ENCODE measurements around the gene PIK3CD.
"Not testable (repeated sequence)": the region's sequence is repeated elsewhere in the genome, so short reads cannot be mapped to it uniquely, and the experiment has no call there.

The PIK3CD gene

GRCh38 chr1:9653210-9653490 lies 1.6 kb downstream of the PIK3CD start:
- in situ Hi-C loops (cut with MboI; ENCODE audit: low sequenced_read_pairs), result no loop called here

- in situ Hi-C loops (cut with MboI; ENCODE audit: low sequenced_read_pairs), result no loop called here
Observed at GRCh38 chr1:9653491-9654050, 2.0 kb downstream of the PIK3CD start.

DNA sequence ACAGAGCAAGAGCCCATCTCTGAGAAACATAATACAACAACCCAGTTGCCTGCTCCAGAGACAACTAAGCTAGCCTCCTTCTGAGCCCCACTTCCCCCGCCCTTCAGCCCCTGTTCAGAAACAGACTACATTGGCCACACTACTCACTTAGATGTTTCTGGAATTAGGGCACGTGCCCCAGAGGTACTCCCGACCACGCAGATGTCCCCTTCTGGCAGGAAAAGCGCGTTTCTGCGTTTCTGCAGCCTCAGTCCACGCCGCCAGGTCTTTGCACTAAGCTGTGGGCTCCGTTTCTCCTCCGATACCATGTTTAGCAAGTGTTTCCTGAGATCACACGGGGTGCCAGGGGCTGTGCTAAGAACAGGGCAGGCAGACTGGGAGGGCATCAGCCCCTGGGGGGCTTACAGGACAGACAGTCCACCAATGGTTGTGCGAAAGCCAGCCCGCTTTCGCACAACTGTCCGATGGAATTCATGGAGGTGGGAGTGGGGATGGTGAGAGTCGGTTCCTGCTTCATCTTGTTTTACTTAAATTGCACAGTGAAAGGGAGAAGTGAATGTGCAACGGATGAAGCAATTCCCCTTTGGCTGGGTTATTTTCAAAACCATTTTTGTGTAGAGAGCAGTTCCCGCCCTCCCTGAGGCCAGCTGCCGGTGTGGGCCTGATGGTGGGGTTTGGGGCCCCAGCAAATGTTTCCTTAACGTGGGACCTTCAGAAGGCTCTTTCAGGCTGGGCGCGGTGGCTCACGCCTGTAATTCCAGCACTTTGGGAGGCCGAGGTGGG lies 2.7 kb downstream of the PIK3CD start:
- in situ Hi-C loops (cut with MboI; ENCODE audit: low sequenced_read_pairs), result no loop called here

- in situ Hi-C loops (cut with MboI; ENCODE audit: low sequenced_read_pairs), result no loop called here
Observed at GRCh38 chr1:9654834-9655723, 3.5 kb downstream of the PIK3CD start.

DNA sequence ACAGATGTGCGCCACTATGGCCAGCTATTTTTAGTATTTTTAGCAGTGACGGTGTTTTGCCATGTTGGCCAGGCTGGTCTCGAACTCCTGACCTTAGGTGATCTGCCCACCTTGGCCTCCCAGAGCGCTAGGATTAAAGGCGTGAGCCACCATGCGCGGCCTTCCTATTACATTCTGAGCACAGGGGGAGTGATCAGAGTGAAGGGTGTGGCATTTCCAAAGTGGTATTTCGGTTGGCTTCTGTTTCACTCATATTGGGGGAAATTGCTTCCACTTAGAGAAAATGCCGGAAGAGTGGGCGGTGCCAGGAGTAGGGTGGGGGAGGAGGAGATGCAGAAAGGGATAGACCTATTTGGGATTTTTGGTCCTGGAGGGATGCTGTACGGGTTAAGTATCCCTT lies 4.3 kb downstream of the PIK3CD start:
- in situ Hi-C loops (cut with MboI; ENCODE audit: low sequenced_read_pairs), result no loop called here

GRCh38 chr1:9657521-9658032 lies 6.0 kb downstream of the PIK3CD start:
- in situ Hi-C loops (cut with MboI; ENCODE audit: low sequenced_read_pairs), result no loop called here

DNA sequence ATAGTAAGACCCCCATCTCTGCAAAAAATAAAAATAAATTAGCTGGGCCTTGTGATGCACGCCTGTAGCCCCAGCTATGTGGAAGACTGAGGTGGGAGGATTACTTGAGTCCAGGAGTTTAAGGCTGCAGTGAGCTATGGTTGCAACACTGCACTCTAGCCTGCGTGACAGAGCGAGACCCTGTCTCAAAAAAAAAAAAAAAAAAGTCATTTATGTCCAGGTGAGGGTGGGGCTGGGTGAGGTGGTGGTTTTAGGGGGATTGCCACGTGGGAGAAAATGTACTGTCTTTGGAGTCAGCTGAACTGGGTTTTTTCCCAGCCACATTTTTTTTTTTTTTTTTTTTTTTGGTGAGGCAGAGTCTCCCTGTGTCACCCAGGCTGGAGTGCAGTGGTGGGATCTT lies 6.7 kb downstream of the PIK3CD start:
- in situ Hi-C loops (cut with MboI; ENCODE audit: low sequenced_read_pairs), result no loop called here

- in situ Hi-C loops (cut with MboI; ENCODE audit: low sequenced_read_pairs), result no loop called here
Observed at GRCh38 chr1:9659328-9659727, 7.8 kb downstream of the PIK3CD start.

- in situ Hi-C loops (cut with MboI; ENCODE audit: low sequenced_read_pairs), result no loop called here
Observed at GRCh38 chr1:9663257-9663656, 11.7 kb downstream of the PIK3CD start.

- in situ Hi-C loops (cut with MboI; ENCODE audit: low sequenced_read_pairs), result no loop called here
Observed at GRCh38 chr1:9665193-9665592, 13.7 kb downstream of the PIK3CD start.

GRCh38 chr1:9668080-9668479 lies 16.5 kb downstream of the PIK3CD start:
- in situ Hi-C loops (cut with MboI; ENCODE audit: low sequenced_read_pairs), result no loop called here

- in situ Hi-C loops (cut with MboI; ENCODE audit: low sequenced_read_pairs), result no loop called here
Observed at GRCh38 chr1:9670085-9670484, 18.6 kb downstream of the PIK3CD start.

DNA sequence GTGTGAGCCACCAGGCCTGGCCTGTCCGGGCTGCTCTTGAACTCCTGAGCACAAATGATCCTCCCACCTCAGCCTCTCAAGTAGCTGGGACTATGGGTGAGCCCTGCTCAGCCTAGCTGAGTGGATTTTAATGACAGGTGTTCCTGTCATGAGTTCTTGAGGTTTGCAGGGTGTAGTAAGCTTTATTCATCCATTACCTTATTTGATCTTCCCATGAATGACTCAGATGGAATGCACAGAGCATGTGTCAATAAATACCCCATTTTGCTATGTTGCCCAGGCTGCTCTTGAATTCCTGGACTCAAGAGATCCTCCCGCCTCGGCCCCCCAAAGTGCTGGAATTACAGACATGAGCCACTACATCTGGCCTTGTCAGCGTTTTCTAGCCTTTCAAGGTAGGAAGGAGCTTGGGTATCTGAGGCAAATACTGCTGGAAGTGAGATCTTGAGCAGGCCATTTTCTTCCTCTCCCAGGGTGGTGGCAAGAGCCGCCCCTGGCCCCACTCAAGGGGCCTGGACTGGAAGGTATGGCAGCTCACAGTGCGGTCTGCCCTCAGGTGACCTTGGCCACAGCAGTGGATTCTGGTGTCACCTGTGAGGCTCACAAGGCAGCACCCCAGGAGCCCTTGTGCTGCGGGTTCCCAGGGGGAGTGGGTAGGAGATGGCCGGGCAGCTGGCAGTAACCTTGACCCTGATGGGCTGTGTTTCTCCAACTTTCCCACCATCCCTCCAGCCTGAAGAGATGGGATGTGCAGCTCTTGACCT lies 20.0 kb downstream of the PIK3CD start:
- in situ Hi-C loops (cut with MboI; ENCODE audit: low sequenced_read_pairs), result no loop called here

DNA sequence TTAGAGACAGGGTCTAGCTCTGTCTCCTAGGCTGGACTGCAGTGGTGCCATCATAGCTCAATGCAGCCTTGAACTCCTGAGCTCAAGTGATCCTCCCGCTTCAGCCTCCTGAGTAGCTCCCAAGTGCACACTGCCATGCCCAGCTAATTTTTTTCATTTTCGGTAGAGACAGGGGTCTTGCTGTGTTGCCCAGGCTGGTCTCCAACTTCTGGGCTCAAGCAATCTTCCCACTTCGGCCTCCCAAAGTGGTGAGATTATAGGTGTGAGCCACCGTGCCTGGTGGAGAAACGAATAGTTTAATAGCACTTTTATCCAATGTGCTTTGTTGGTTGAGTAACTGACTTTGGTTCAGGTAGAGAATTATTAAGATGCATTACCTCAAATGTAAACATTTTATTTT lies 20.9 kb downstream of the PIK3CD start:
- in situ Hi-C loops (cut with MboI; ENCODE audit: low sequenced_read_pairs), result no loop called here

- in situ Hi-C loops (cut with MboI; ENCODE audit: low sequenced_read_pairs), result no loop called here
Observed at GRCh38 chr1:9675393-9675792, 23.9 kb downstream of the PIK3CD start.

DNA sequence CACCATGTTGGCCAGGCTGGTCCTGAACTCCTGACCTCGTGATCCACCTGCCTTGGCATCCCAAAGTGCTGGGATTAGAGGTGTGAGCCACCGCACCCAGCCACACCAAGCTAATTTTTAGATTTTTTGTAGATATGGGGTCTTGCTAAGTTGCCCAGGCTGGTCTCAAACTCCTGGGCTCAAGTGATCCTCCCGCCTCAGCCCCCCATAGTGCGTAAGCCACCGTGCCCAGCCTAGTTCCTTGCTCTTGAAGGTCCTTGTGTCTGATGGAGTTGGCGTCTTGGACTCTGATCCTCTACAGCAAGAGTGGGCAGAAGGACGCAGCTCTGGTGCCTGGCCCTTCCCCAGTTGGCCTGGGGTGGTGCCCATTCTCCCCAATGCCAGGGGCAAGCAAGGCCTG lies 24.6 kb downstream of the PIK3CD start:
- in situ Hi-C loops (cut with MboI; ENCODE audit: low sequenced_read_pairs), result not testable (repeated sequence)

GRCh38 chr1:9676815-9677393 lies 25.4 kb downstream of the PIK3CD start:
- in situ Hi-C loops (cut with MboI; ENCODE audit: low sequenced_read_pairs), result no loop called here

- in situ Hi-C loops (cut with MboI; ENCODE audit: low sequenced_read_pairs), result no loop called here
Observed at GRCh38 chr1:9680091-9680490, 28.6 kb downstream of the PIK3CD start.

DNA sequence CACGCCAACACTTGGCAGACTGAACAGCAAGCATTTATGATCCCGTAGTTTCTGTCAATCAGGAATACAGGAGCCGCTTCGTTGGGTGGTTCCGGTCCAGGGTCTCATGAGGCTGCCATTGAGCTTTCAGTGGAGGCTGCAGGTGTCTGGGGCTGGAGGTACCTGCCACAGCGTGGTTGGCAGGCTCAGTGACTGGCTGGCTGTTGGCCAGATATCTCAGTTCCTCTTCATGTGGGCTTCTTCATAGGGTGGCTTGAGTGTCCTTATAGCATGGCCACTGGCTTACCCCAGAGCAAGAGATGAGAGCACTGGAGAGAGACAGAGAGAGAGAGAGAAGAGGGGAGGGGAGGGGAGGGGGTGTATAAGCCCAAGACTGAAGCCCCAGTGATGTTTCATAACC lies 29.3 kb downstream of the PIK3CD start:
- in situ Hi-C loops (cut with MboI; ENCODE audit: low sequenced_read_pairs), result no loop called here

GRCh38 chr1:9684801-9685200 lies 33.3 kb downstream of the PIK3CD start:
- in situ Hi-C loops (cut with MboI; ENCODE audit: low sequenced_read_pairs), result no loop called here
